Dendritic cell treated with granulocyte-macrophage colony-stimulating factor and Interleukin-4, amounts not matched to agents 40 ng/mL and 50 ng/mL, for 4 days (primary cell): ENCODE measurements around the gene CAPZB.
"Not testable (repeated sequence)": the region's sequence is repeated elsewhere in the genome, so short reads cannot be mapped to it uniquely, and the experiment has no call there.

Experiments used
- H3K27ac Mint-ChIP-seq: one replicate; pipeline ENCODE4 v1.8.0; 2022; ENCODE audit warnings: mild to moderate bottlenecking, mixed read lengths
- H3K27me3 Mint-ChIP-seq: one replicate; pipeline ENCODE4 v1.8.0; 2022; ENCODE audit warnings: mild to moderate bottlenecking, mixed read lengths
- H3K36me3 Mint-ChIP-seq: one replicate; pipeline ENCODE4 v1.8.0; 2022; ENCODE audit warnings: low read depth, mixed read lengths
- H3K4me1 Mint-ChIP-seq: one replicate; pipeline ENCODE4 v1.8.0; 2022; ENCODE audit warnings: low read depth, mixed read lengths
- H3K4me3 Mint-ChIP-seq: one replicate; pipeline ENCODE4 v1.8.0; 2022; ENCODE audit warnings: mild to moderate bottlenecking, moderate library complexity, mixed read lengths
- H3K9me3 Mint-ChIP-seq: one replicate; pipeline ENCODE4 v1.8.0; 2022; ENCODE audit warnings: mixed read lengths
- intact Hi-C: fragments of 100-400 bp; cut with micrococcal nuclease; formaldehyde crosslinking; loops from one replicate; pipeline ENCODE4 v1.15.0; 2022

Gene CAPZB

GRCh38 chr1:19511116-19511515 is 25.8 kb upstream of the CAPZB start:
- peaks cover 62% of the 10 kb centered on the region for H3K4me1 Mint-ChIP-seq
- H3K4me3 Mint-ChIP-seq = no peak overlapping the region
- no peaks in the 10 kb centered on the region for H3K9me3 Mint-ChIP-seq
- no peak overlapping the region for H3K27ac Mint-ChIP-seq
- no peaks in the 10 kb centered on the region for H3K36me3 Mint-ChIP-seq
- no peaks in the 10 kb centered on the region for H3K27me3 Mint-ChIP-seq
- intact Hi-C loops = no loop called here

GRCh38 chr1:19509647-19510046 is 24.3 kb upstream of the CAPZB start:
- peaks cover 76% of the 10 kb centered on the region for H3K4me1 Mint-ChIP-seq
- H3K9me3 Mint-ChIP-seq, H3K36me3 Mint-ChIP-seq, H3K4me3 Mint-ChIP-seq, intact Hi-C loops, H3K27me3 Mint-ChIP-seq: not testable (repeated sequence)
- peak overlapping the region; percentile 24 for H3K27ac Mint-ChIP-seq

GRCh38 chr1:19507516-19507915 is 22.2 kb upstream of the CAPZB start:
- Mint-ChIP-seq H3K27ac (peak overlapping the region; percentile 74), H3K27me3 (no peaks in the 10 kb centered on the region), H3K36me3 (peaks cover 3% of the 10 kb centered on the region), H3K4me3 (peak overlapping the region; percentile 44), H3K4me1 (peaks cover 74% of the 10 kb centered on the region), H3K9me3 (peaks cover 2% of the 10 kb centered on the region)
- intact Hi-C loops = no loop called here

- peaks cover 7% of the 10 kb centered on the region for H3K36me3 Mint-ChIP-seq
- H3K27me3 Mint-ChIP-seq = no peaks in the 10 kb centered on the region
- peaks cover 6% of the 10 kb centered on the region for H3K9me3 Mint-ChIP-seq
- peaks cover 61% of the 10 kb centered on the region for H3K4me1 Mint-ChIP-seq
- intact Hi-C loops = no loop called here
- peak overlapping the region; percentile 74 for H3K27ac Mint-ChIP-seq
- peak overlapping the region; percentile 37 for H3K4me3 Mint-ChIP-seq
Observed at GRCh38 chr1:19505693-19506457, 20.5 kb upstream of the CAPZB start.

GRCh38 chr1:19504796-19505692 is 19.7 kb upstream of the CAPZB start:
- intact Hi-C loops = no loop called here
- Mint-ChIP-seq H3K4me3 (no peak overlapping the region), H3K9me3 (peaks cover 6% of the 10 kb centered on the region), H3K36me3 (peaks cover 7% of the 10 kb centered on the region), H3K4me1 (peaks cover 53% of the 10 kb centered on the region), H3K27ac (peak overlapping the region; percentile 74), H3K27me3 (no peaks in the 10 kb centered on the region)

GRCh38 chr1:19502284-19502683 is 16.9 kb upstream of the CAPZB start:
- peaks cover 30% of the 10 kb centered on the region for H3K4me1 Mint-ChIP-seq
- H3K27me3 Mint-ChIP-seq, H3K27ac Mint-ChIP-seq, intact Hi-C loops, H3K36me3 Mint-ChIP-seq, H3K9me3 Mint-ChIP-seq, H3K4me3 Mint-ChIP-seq: not testable (repeated sequence)

- H3K4me3 Mint-ChIP-seq, H3K27ac Mint-ChIP-seq, H3K9me3 Mint-ChIP-seq, intact Hi-C loops, H3K27me3 Mint-ChIP-seq, H3K36me3 Mint-ChIP-seq: not testable (repeated sequence)
- H3K4me1 Mint-ChIP-seq = peaks cover 16% of the 10 kb centered on the region
Observed at GRCh38 chr1:19499887-19500286, 14.5 kb upstream of the CAPZB start.

GRCh38 chr1:19497443-19497842 is 12.1 kb upstream of the CAPZB start:
- H3K9me3 Mint-ChIP-seq, H3K36me3 Mint-ChIP-seq, H3K27ac Mint-ChIP-seq, intact Hi-C loops, H3K27me3 Mint-ChIP-seq, H3K4me3 Mint-ChIP-seq: not testable (repeated sequence)
- peaks cover 14% of the 10 kb centered on the region for H3K4me1 Mint-ChIP-seq

- Mint-ChIP-seq H3K9me3 (no peaks in the 10 kb centered on the region), H3K27ac (no peak overlapping the region), H3K4me1 (peaks cover 18% of the 10 kb centered on the region), H3K4me3 (no peak overlapping the region), H3K36me3 (no peaks in the 10 kb centered on the region), H3K27me3 (peaks cover 9% of the 10 kb centered on the region)
- intact Hi-C loops = no loop called here
Observed at GRCh38 chr1:19496527-19496874, 11.2 kb upstream of the CAPZB start.

- H3K27ac Mint-ChIP-seq = peak overlapping the region; percentile 5
- H3K27me3 Mint-ChIP-seq = peaks cover 9% of the 10 kb centered on the region
- no peak overlapping the region for H3K4me3 Mint-ChIP-seq
- H3K4me1 Mint-ChIP-seq = peaks cover 18% of the 10 kb centered on the region
- peaks cover 3% of the 10 kb centered on the region for H3K36me3 Mint-ChIP-seq
- intact Hi-C loops = no loop called here
- no peaks in the 10 kb centered on the region for H3K9me3 Mint-ChIP-seq
Observed at GRCh38 chr1:19495799-19496526, 10.6 kb upstream of the CAPZB start.

GRCh38 chr1:19495000-19495656 is 9.8 kb upstream of the CAPZB start:
- H3K4me1 Mint-ChIP-seq = peaks cover 19% of the 10 kb centered on the region
- H3K9me3 Mint-ChIP-seq = no peaks in the 10 kb centered on the region
- H3K36me3 Mint-ChIP-seq = peaks cover 6% of the 10 kb centered on the region
- H3K27me3 Mint-ChIP-seq = peaks cover 9% of the 10 kb centered on the region
- peak overlapping the region; percentile 5 for H3K27ac Mint-ChIP-seq
- H3K4me3 Mint-ChIP-seq = no peak overlapping the region
- intact Hi-C loops = no loop called here

GRCh38 chr1:19493547-19493946 is 8.2 kb upstream of the CAPZB start:
- Mint-ChIP-seq H3K4me1 (peaks cover 24% of the 10 kb centered on the region), H3K9me3 (no peaks in the 10 kb centered on the region), H3K27me3 (peaks cover 9% of the 10 kb centered on the region), H3K27ac (no peak overlapping the region), H3K4me3 (no peak overlapping the region), H3K36me3 (peaks cover 6% of the 10 kb centered on the region)
- intact Hi-C loops = no loop called here

GRCh38 chr1:19489996-19490395 is 4.7 kb upstream of the CAPZB start:
- peaks cover 23% of the 10 kb centered on the region for H3K36me3 Mint-ChIP-seq
- peaks cover 6% of the 10 kb centered on the region for H3K27me3 Mint-ChIP-seq
- H3K4me1 Mint-ChIP-seq = peaks cover 40% of the 10 kb centered on the region

More at GRCh38 chr1:19489996-19490395, 4.7 kb upstream of the CAPZB start:
- no peak overlapping the region for H3K27ac Mint-ChIP-seq
- intact Hi-C loops = loop anchor here (5.0 kb wide), 1 partner anchor 162 kb away; no protein-coding TSS in a partner anchor
- no peaks in the 10 kb centered on the region for H3K9me3 Mint-ChIP-seq
- H3K4me3 Mint-ChIP-seq = no peak overlapping the region
